Progenitor cell of endocrine pancreas (in vitro differentiated cells): ENCODE measurements around the gene NAB2. TPM values are rescaled to one million over a fixed set of nuclear protein-coding genes. Genes with fewer than 3 reads are reported as not detected.
"Not testable (repeated sequence)": the region's sequence is repeated elsewhere in the genome, so short reads cannot be mapped to it uniquely, and the experiment has no call there.

Source experiments
- DNase-seq: peaks from one replicate; pipeline ENCODE4 v3.0.0; 2021; ENCODE audit warnings: low spot score; ENCODE audit not compliant: unreplicated experiment
- H3K27ac Mint-ChIP-seq: 2 replicates; pipeline ENCODE4 v1.8.0; 2021; ENCODE audit warnings: mild to moderate bottlenecking, moderate library complexity, mixed read lengths
- H3K27me3 Mint-ChIP-seq: 2 replicates; pipeline ENCODE4 v1.8.0; 2021; ENCODE audit warnings: mixed read lengths
- H3K36me3 Mint-ChIP-seq: 2 replicates; pipeline ENCODE4 v1.8.0; 2022; ENCODE audit warnings: mixed read lengths; ENCODE audit not compliant: insufficient read depth
- H3K4me1 Mint-ChIP-seq: 2 replicates; pipeline ENCODE4 v1.8.0; 2021; ENCODE audit warnings: low read depth, mixed read lengths
- H3K4me3 Mint-ChIP-seq: 2 replicates; pipeline ENCODE4 v1.8.0; 2021; ENCODE audit warnings: low read depth, mild to moderate bottlenecking, moderate library complexity, mixed read lengths
- H3K9me3 Mint-ChIP-seq: 2 replicates; pipeline ENCODE4 v1.8.0; 2021; ENCODE audit warnings: low read depth, mixed read lengths
- CTCF ChIP-seq: fragments of 200-600 bp; sonication (generic); IDR thresholded peaks from one replicate; pipeline ENCODE4 v1.5.0; 2021; ENCODE audit warnings: antibody characterized with exemption, mild to moderate bottlenecking; ENCODE audit not compliant: unreplicated experiment
- total RNA-seq: library from RNA; stranded (reverse); gene quantifications from 2 replicates; pipeline ENCODE4 v1.2.1, GENCODE V29; 2021

NAB2 gene
- total RNA-seq, 1 donor from 2014 or later: 13.8 TPM

- Mint-ChIP-seq H3K4me3 (no peak overlapping the region), H3K9me3 (no peaks in the 10 kb centered on the region), H3K36me3 (peaks cover 1% of the 10 kb centered on the region), H3K27me3 (peaks cover 39% of the 10 kb centered on the region), H3K4me1 (peaks cover 5% of the 10 kb centered on the region), H3K27ac (no peak overlapping the region)
- no peak for DNase-seq
- TF ChIP-seq CTCF: no peak
These were observed 39.8 kb upstream of the NAB2 start for GRCh38 chr12:57049119-57049446.

GRCh38 chr12:57049890-57050289 lies 39.0 kb upstream of the NAB2 start, which contains the start of gene MYO1A:
Gene MYO1A (minus strand): TSS chr12:57050129. CDS start chr12:57048323, 1,806 bp downstream.
- peaks cover 1% of the 10 kb centered on the region for H3K36me3 Mint-ChIP-seq
- TF ChIP-seq CTCF: no peak
- H3K4me1 Mint-ChIP-seq: peaks cover 5% of the 10 kb centered on the region
- no peaks in the 10 kb centered on the region for H3K9me3 Mint-ChIP-seq
- H3K4me3 Mint-ChIP-seq: no peak within 1 kb of the TSS
- DNase-seq: no peak
- H3K27ac Mint-ChIP-seq: no peak within 1 kb of the TSS
- peaks cover 37% of the 10 kb centered on the region for H3K27me3 Mint-ChIP-seq

DNA sequence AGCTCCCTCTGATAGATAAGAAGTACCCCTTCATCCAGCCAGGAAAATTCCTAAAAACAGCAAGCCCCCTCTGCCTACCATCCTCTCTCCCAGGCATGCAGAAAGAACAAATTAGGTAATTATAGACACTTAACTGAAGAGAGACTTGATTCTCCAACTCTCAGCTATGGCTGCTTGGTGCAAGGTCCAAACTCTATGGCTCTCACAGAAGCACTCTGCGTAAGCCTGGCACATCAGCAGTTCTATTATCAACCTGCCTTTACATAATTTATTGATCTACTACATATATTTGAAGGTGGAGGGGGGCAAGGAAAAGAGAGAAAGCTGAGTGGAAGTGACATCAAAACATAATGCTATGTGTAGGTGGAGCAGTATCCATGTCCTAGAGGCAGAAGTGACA lies 37.9 kb upstream of the NAB2 start:
- Mint-ChIP-seq H3K27me3 (peaks cover 28% of the 10 kb centered on the region), H3K36me3 (peaks cover 5% of the 10 kb centered on the region), H3K4me1 (peaks cover 5% of the 10 kb centered on the region), H3K27ac (no peak overlapping the region), H3K4me3 (no peak overlapping the region), H3K9me3 (no peaks in the 10 kb centered on the region)
- no peak for DNase-seq
- no peak for TF ChIP-seq CTCF

- H3K27me3 Mint-ChIP-seq: peaks cover 11% of the 10 kb centered on the region
- H3K4me3 Mint-ChIP-seq, H3K4me1 Mint-ChIP-seq, H3K9me3 Mint-ChIP-seq, H3K36me3 Mint-ChIP-seq, H3K27ac Mint-ChIP-seq, DNase-seq: not testable (repeated sequence)
These were observed 35.8 kb upstream of the NAB2 start for GRCh38 chr12:57053146-57053545.

- H3K27ac Mint-ChIP-seq, H3K9me3 Mint-ChIP-seq, DNase-seq, H3K4me1 Mint-ChIP-seq, H3K36me3 Mint-ChIP-seq, H3K27me3 Mint-ChIP-seq, H3K4me3 Mint-ChIP-seq: not testable (repeated sequence)
These were observed 35.0 kb upstream of the NAB2 start for GRCh38 chr12:57053901-57054300.

GRCh38 chr12:57055824-57056223 lies 33.1 kb upstream of the NAB2 start:
- Mint-ChIP-seq H3K27ac (no peak overlapping the region), H3K4me3 (no peak overlapping the region), H3K9me3 (no peaks in the 10 kb centered on the region), H3K27me3 (peaks cover 4% of the 10 kb centered on the region), H3K4me1 (no peaks in the 10 kb centered on the region), H3K36me3 (peaks cover 9% of the 10 kb centered on the region)
- no peak for TF ChIP-seq CTCF
- no peak for DNase-seq
